Fibroblast of gingiva (primary cell): ENCODE measurements around the gene CENPL.
A peak's percentile ranks its signal among the peaks of the same experiment; 100 is the strongest.
"Not testable (repeated sequence)": the region's sequence is repeated elsewhere in the genome, so short reads cannot be mapped to it uniquely, and the experiment has no call there.

Experiments
- DNase-seq: peaks from one replicate; pipeline ENCODE4 v3.0.0-alpha.2; 2011; ENCODE audit warnings: low read depth

Gene CENPL

DNA sequence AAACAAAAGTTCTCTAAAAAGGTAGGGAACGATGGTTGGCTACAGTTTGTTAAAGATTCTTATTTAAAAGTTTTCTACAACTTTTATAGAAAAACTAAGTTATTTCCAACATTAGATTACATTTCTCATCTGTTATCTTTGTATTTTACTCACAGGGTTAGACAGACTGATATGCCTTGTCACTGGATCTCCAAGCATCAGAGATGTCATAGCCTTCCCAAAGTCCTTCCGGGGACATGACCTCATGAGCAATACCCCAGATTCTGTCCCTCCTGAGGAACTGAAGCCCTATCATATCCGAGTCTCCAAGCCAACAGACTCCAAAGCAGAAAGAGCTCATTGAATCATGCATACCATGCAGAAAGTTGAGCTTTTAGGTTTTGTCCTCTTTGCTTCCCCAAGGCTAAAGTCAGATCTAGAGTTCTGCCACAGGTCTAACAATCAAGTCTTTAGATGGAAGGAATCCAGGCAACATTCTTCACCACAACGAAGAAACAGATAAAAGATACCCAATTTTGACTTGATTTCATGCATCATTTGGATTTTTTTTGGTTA, 32.8 kb upstream of the CENPL start:
- DNase-seq: no peak

DNA sequence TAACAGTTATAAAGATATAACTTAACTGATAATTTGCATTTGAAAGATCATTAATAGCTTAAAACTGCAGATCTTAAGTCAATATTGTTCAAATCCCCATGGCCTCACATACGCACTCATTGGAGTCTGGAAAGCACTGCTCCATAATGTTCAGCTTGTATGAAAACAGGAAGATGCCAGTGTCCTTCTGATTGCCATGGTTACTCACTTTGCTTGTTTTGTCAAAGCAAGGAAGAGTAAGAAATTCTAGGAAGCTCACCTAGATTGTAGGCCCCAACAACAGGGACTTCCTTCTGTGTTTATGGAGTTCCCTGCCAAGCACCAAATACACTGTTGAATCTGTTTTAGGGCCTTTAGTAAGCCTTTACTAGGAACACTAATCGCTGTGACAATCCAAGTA, 32.2 kb upstream of the CENPL start:
- DNase-seq: no peak

DNA sequence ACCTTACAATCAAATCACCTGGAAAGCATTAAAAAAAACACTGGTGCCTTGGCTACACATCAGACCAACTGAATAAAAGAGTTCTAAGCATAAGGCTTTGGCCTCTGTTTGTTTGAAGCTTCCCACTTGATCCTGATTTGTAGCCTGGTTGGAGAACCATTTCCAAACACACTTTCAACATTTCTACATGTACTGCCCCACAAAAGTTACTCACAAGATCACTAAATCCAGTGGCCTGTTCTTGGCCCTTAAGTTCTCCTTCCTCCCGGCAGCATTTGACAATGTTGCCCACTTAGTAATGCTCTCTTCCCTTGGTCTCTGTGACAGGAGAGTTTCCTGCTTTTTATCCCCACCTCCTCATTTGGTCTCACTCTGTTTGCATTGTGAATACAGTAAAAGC, 31.3 kb upstream of the CENPL start:
- no peak for DNase-seq

DNA sequence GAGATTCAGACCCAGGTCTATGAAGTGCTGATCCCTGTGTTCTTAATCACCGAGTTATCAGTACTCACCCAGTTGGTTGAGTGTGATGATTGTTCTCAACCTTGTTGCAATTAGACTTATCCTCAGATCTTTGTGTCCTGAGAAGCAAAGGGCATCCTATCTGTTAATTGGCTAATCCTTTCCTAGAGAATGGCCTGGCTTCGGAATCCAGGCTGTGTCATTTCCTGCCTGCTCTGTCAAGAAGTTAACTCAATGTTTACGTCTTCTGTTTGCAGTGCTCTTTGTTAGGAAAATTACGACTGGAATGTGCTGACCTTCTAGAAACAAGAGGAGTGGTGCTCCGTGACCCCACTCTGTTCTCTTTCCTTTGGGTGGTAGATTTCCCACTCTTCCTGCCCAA, 28.4 kb upstream of the CENPL start:
- DNase-seq: peak; percentile 48

DNA sequence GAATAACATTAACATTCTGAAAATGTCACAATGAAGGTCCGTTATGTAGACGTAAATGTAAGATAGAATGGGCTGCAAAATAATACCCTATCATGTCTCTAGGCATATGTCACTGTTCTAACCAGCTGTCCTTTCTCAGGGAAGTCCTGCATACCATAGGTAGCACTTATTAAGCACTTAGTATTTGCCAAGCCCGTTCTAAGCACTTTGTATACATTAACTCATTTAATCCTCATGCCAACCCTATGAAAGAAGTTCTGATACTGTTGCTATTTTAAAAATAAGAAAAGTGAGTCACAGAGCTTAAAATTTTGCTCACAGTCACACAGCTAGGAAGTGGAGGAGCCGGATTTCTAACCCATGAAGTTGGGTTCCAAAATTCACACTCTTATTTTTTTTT, 27.4 kb upstream of the CENPL start:
- no peak for DNase-seq

DNA sequence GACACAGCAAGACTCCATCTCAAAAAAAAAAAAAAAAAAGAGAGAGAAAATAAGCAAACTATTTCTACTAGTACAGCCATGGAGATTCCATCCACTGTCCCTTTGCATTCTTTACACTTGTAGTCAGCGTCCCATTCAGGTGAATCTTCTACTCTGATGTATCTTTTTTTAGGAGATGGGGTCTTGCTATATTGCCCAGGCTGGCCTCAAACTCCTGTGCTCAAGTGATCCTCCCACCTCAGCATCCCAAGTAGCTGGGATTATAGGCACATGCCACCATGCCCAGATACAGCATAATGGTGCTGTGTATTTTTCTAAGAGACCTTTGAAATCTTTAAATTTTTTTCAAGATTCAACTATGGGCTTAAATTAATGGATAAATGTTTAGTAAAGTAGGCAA, 8.1 kb upstream of the CENPL start:
- no peak for DNase-seq

DNA sequence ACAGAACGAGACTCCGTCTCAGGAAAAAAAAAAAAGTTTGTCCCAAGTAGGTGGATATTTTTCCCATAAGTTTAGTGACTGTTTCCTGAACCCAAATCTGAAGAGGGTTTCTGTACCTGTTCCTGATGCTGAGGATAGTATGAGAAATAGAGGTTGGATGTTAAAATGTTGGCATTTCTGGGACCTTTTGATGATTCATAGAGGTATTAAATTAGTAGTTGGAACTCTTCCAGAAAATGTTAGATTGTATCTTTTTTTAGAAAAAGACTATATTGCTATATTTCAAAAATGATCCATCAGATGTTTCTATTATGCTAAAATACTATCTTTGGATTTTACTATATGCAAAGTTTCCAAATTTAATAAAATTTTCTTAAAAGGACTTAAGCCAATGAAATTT, 2.9 kb upstream of the CENPL start:
- DNase-seq: no peak

DNA sequence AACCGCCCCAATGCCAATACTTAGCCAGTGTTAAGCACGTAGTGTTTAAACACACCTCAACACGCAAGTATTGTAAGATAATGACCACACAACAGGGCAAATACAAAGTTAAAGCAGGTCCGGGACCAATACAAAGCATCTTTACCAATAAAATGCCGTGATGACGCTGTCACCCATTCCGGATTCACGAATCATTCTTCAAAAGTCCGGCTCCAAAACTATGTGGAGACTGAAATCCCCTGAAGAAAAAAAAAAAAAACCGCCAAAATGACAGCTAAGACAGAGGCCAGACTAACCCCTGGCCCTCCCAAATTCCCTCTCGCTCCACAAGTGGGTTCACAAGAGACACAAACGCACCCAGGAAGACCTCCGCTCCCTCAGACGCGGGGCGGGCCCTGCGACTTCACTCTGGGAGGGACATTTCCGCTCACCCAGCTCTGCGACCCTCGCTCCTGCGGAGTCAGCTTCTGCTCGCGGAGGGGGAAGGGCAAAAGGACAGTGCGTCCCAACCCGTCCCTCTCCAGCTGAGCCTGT, 835 bp downstream of the CENPL start:
- no peak for DNase-seq

DNA sequence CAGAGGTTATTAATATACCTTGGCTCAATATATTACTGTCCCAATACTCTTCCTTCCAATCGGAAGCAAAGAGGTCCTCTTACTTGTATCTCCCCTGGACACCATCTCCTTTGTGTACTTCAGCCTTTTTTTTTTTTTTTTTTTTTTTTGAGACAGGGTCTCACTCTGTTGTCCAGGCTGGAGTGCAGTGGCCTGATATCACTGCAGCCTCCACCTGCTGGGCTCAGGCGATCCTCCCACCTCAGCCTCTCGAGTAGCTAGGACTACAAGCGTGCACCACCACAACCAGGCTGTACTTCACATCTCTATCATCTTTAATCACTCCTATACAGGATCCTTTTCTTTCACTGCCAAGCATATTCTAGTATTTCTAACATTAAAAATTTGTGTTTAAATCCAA, 3.0 kb downstream of the CENPL start:
- no peak for DNase-seq

DNA sequence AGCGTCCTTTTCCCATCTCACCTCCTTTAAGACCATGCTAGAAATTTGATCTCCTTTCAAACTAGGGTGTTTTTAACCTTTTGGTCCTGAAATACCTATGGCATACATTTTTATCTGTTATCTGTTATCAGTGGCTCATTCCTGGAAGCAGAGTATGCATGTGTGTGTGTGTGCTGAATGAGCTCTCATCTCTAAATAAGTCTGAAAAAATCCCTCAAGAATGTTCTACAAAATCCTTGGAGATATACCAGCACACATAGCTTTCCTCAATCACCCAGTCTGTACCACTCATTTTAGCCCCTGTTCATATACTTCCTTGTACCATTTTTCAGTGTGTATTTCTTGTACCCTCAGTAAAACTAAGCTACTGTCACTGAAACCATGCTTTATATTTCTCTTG, 6.2 kb downstream of the CENPL start:
- DNase-seq: no peak

DNA sequence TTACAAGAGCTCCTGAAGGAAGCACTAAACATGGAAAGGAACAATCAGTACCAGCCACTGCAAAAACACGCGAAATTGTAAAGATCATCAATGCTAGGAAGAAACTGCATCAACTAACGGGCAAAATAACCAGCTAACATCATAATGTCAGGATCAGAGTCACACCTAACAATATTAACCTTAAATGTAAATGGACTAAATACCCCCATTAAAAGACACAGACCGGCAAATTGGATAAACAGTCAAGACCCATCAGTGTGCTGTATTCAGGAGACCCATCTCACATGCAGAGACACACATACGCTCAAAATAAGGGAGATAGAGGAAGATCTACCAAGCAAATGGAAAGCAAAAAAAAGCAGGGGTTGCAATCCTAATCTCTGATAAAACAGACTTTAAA, 11.0 kb downstream of the CENPL start:
- not testable (repeated sequence) for DNase-seq

DNA sequence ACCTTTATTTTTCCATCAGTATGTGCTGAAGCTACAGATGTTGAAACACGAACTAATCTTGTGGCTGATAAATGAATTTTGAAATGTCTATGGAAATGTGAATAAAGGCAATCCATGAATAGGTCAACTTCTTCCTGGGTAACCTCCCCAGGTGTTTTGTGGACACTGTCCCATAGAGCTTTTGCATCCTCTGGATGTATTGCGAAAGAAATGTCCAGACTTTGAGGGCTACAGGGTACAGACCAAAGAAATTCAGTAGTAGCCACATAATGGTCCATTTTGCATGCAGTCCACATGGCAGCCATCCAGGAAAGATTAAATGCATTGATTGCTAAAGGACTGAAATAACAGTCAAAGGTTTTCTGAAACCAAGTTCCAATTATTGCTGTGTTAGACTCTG, 21.7 kb downstream of the CENPL start:
- no peak for DNase-seq

DNA sequence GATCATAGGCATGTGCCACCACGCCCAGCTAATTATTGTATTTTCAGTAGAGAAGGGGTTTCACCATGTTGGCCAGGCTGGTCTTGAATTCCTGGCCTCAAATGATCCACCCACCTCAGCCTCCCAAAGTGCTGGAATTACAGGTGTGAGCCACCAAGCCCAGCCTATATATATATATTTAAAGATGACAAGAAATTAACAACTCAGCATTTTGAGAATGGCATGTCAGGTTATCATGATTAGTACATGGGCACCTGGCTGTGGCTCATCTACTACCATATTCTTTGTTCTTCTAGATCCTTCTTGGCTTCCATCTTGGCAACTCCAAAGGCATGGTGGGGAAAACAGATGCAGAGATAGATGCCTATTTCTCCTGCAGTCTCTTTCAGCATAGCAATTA, 24.7 kb downstream of the CENPL start:
- DNase-seq: not testable (repeated sequence)

DNA sequence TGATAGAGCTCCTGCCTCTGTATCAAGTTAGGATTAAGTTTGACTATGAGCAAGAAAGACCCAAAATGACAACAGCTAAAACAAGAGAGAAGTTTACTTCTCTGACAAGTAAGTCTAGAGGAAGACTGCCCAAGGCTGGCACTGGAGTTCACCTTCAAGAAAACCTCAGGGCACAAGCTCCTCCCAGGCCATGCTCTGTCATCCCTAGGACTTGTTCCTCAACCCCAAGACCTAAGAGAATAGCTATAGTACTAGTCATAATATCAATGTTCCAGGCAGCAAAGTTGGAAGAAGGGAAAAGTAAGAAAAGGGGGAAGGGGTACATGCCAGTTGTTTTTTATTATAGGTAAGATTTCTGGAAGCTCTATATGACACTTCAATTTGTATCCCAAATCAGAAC, 26.6 kb downstream of the CENPL start:
- no peak for DNase-seq

DNA sequence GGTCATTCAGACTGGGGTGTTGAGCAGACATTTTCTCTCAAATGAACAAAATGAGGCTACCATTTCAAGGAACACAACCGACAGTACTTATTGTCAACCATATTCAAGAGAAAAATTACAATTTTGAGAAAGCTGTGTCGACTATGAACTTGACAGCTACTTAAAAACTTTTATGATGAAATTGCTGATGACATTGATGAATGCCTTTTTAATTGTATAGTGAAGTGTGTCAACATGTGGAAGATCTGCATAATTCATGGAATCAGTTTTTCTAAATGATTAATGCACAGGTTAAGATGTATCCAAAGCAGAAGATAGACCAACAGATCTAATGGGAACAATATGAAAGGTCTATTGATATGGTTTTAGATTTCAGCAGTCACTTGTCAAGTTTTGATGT, 34.8 kb downstream of the CENPL start:
- DNase-seq: no peak

DNA sequence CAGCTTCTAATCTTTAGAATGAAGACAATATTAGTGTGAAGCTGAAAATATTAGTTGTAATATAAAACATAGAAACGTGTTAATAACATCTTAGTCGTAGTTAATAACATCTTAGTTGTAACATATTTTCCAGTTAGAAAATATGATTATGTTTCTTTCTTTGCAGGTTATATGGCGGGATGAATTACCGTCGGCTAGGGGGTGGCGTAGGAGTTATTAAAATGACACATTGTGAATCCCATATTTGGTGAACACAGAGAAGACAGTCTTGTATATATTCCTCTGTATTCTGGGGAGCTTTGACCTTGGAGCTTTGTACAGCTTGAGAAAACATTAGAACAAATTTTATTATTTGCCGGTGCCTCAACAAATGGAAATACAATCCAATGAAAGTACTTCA, 39.7 kb downstream of the CENPL start:
- no peak for DNase-seq

DNA sequence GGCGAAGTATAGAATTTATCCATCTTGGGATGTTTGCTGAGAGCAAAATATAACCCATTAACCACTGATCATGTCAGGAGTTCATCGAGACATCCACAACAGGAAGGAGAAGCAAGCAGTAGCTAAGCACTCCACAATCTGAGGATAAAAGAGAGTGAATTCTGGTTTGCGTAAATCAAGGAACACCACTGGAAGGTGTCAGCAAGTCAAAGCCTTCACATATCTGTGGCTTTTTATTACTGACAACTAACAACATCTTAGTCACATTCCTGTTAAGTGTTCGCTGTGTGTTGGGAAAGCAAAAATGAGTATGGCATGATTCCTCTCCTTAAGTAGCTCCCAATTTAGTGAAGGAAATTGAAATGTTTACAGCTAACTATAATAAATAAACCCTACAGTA, 44.7 kb downstream of the CENPL start:
- DNase-seq: no peak

DNA sequence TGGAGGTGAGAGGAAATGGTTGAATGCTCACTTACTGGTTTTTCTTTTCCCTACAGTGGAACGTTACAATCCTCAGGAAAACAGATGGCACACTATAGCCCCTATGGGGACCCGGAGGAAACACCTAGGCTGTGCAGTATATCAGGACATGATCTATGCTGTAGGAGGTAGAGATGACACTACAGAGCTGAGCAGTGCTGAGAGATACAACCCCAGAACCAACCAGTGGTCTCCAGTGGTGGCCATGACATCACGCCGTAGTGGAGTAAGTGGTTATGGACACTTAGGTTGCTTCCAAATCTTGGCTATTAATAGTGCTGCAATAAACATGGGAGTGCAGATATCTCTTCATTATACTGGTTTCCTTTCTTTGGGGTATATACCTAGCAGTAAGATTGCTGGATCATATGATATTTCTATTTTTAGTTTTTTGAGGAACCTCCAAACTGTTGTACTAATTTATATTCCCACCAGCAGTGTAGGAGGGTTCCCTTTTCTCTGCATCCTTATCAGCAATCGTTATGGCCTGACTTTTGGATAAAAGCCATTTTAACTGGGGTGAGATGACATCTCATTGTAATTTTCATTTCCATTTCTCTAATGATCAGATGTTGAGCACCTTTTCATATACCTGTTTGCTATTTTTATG, 49.0 kb downstream of the CENPL start:
- DNase-seq: no peak

DNA sequence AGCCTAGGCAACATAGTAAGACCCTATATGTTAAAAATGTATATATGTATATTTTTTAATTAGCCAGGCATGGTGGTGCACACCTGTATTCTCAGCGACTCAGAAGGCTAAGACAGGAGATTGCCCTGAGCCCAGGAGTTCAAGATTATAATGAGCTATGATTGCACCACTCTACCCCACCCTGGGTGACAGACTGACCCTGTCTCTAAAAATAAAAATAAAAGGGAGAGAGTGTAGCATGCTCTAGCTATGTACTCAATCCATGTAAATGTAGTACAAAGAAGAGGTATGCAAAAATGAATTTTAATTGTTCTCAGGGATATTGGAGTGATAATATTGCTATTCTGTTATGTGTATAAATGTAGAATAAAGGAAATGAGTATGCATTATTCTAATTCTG, 53.1 kb downstream of the CENPL start:
- no peak for DNase-seq

DNA sequence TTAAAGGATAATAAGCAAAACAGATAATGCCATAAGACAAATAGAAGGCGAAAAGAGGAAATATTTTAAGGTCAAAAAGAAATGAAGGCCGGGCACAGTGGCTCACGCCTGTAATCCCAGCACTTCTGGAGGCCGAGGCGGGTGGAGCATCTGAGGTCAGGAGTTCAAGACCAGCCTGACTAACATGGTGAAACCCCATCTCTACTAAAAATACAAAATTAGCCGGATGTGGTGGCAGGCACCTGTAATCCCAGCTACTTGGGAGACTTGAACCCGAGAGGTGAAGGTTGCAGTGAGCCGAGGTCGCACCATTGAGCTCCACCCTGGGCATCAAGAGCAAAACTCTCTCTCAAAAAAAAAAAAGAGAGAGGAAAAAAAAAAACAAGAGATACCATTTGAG, 54.4 kb downstream of the CENPL start:
- not testable (repeated sequence) for DNase-seq

DNA sequence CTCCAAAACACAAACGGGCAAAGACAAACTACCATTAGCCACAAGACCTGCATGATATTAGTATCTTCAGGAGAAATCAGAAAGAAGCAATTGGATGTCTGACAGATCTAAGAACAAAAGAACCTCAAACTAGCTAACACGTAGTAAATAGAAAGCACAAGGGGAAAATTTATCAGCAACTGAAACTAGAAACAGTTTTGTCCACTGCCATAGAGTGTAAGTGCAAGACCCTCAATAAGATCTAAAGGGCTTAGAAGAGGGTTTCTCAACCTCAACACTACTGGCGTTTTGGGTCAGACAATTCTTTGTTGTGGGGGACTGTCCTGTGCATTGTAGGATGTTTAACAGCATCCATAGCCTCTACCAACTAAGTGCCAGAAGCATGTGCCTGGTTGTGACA, 55.9 kb downstream of the CENPL start:
- no peak for DNase-seq

DNA sequence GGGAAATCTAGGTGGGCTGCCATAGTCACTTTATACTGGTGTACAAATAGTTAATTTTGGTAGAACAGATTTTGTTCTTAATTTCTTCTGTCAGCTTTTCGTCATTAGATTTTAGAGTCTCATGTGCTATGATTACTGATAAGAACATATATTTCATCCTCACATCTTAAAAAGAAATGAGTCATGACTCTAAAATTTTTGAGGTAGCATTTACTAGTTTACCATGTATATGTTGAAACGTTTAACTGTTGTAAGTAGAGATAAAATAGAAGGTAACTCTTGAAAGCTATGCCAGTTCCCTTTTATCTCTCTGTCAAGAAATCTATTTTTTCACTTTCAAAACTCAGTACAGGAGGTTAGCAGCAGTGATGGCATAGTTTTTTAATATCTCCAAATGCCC, 56.5 kb downstream of the CENPL start:
- DNase-seq: no peak

DNA sequence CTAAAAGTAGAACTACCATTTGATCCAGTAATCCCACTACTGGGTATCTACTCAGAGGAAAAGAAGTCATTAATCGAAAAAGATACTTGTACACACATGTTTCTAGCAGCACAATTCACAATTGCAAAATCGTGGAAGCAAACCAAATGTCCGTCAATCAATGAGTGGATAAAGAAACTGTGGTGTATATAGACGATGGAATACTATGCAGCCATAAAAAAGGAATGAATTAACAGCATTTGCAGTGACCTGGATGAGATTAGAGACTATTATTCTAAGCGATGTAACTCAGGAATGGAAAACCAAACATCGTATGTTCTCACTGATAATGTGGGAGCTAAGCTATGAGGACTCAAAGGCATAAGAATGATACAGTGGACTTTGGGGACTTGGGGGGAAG, 60.4 kb downstream of the CENPL start:
- not testable (repeated sequence) for DNase-seq

DNA sequence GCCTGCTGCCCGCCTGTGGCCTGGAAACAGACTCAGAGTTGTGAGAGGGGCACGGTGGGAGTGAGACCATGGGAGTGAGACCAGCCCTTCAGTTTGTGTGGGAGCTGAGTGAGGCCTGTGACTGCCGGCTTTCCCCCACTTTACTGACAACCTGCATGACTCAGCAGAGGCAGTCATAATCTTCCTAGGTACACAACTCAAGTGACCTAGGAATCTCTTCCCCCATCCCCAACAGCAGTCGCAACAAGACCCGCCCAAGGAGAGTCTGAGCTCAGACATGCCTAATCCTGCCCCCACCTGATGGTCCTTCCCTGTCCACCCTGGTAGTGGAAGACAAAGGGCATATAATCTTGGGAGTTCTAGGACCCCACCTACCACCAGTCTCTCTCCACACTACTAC, 65.7 kb downstream of the CENPL start:
- no peak for DNase-seq
